IMR-90 (cell line): ENCODE results near the gene ZNF426. TPM values are rescaled to one million over a fixed set of nuclear protein-coding genes. Genes with fewer than 3 reads are reported as not detected.

Experiments used
- ATAC-seq: fragments of 200-7000 bp; cut with Tn5 transposase; 2 replicates; pipeline ENCODE4 v1.9.1; 2020; ENCODE audit warnings: low read depth, mild to moderate bottlenecking, moderate library complexity
- BruUV-seq: library from RNA; stranded (reverse); fragments of 400-500 nt; replicated peaks from 2 replicates; lab custom pipeline; 2021; lab: Mats Ljungman, UMichigan
- CTCF ChIA-PET: fragments of 300-600 bp; formaldehyde crosslinking; extraction: SDS; loops from one replicate; lab custom pipeline; 2021; ENCODE audit warnings: antibody characterized with exemption; lab: Yijun Ruan, JAX
- POLR2A ChIA-PET: fragments of 300-600 bp; sonication (Branson Sonifier 250); formaldehyde crosslinking; loops from one replicate; lab custom pipeline; 2022; ENCODE audit warnings: antibody characterized with exemption; ENCODE audit not compliant: unreplicated experiment; lab: Charles Lee
- DNase-seq: peaks from one replicate; pipeline ENCODE4 v3.0.0; 2013
- H2AFZ ChIP-seq: replicated peaks from 2 replicates; pipeline ENCODE3; 2013; ENCODE audit warnings: low read length, mild to moderate bottlenecking; ENCODE audit not compliant: poor library complexity
- H2AK5ac ChIP-seq: 2 replicates; pipeline ENCODE4 v1.6.1; 2013; ENCODE audit warnings: low read depth, low read length, inconsistent platforms
- H2AK9ac ChIP-seq: replicated peaks from 2 replicates; pipeline ENCODE3; 2013; ENCODE audit warnings: mild to moderate bottlenecking, low read depth, low read length, moderate library complexity; ENCODE audit not compliant: poor library complexity
- H2BK120ac ChIP-seq: 2 replicates; pipeline ENCODE4 v1.6.1; 2013; ENCODE audit warnings: low read depth, low read length, inconsistent platforms
- H2BK15ac ChIP-seq: 3 replicates; pipeline ENCODE4 v1.6.1; 2013; ENCODE audit warnings: low read depth, low read length, inconsistent platforms
- H2BK20ac ChIP-seq: 2 replicates; pipeline ENCODE4 v1.6.1; 2013; ENCODE audit warnings: low read depth, mild to moderate bottlenecking, inconsistent platforms, low read length, moderate library complexity
- H2BK5ac ChIP-seq: 2 replicates; pipeline ENCODE4 v1.6.1; 2013; ENCODE audit warnings: mild to moderate bottlenecking, low read depth, low read length, inconsistent platforms; ENCODE audit not compliant: poor library complexity, severe bottlenecking
- H3K14ac ChIP-seq: replicated peaks from 2 replicates; pipeline ENCODE4 v1.6.1; 2013; ENCODE audit warnings: low read depth, low read length, inconsistent platforms
- H3K18ac ChIP-seq: 2 replicates; pipeline ENCODE4 v1.6.1; 2013; ENCODE audit warnings: low read depth, low read length, control low read depth
- H3K23ac ChIP-seq: 2 replicates; pipeline ENCODE4 v1.6.1; 2013; ENCODE audit warnings: low read depth, low read length, inconsistent platforms
- H3K27ac ChIP-seq: 2 replicates; pipeline ENCODE4 v1.5.1; 2013; ENCODE audit warnings: mild to moderate bottlenecking, control low read depth, low read length; ENCODE audit not compliant: insufficient read depth
- H3K27me3 ChIP-seq: 2 replicates; pipeline ENCODE4 v1.6.1; 2013; ENCODE audit warnings: low read length; ENCODE audit not compliant: control insufficient read depth, insufficient read depth
- H3K36me3 ChIP-seq: 2 replicates; pipeline ENCODE4 v1.6.1; 2013; ENCODE audit warnings: low read length, mixed read lengths; ENCODE audit not compliant: control insufficient read depth, insufficient read depth
- H3K4ac ChIP-seq: 2 replicates; pipeline ENCODE4 v1.6.1; 2013; ENCODE audit warnings: low read depth, low read length, inconsistent platforms
- H3K4me1 ChIP-seq: 2 replicates; pipeline ENCODE4 v1.6.1; 2013; ENCODE audit warnings: low read length, mixed read lengths; ENCODE audit not compliant: control insufficient read depth, insufficient read depth
- H3K4me2 ChIP-seq: 2 replicates; pipeline ENCODE4 v1.6.1; 2013; ENCODE audit warnings: low read depth, mild to moderate bottlenecking, control low read depth, low read length, moderate library complexity
- H3K4me3 ChIP-seq: 2 replicates; pipeline ENCODE4 v1.5.1; 2013; ENCODE audit warnings: low read depth, mild to moderate bottlenecking, control low read depth, low read length, moderate library complexity; ENCODE audit not compliant: insufficient read depth
- H3K56ac ChIP-seq: 2 replicates; pipeline ENCODE4 v1.6.1; 2013; ENCODE audit warnings: low read length, inconsistent platforms; ENCODE audit not compliant: insufficient read depth; ENCODE audit errors: extremely low read depth
- H3K79me1 ChIP-seq, 2 experiments: 2 replicates each; pipeline ENCODE4 v1.6.1; 2013; ENCODE audit warnings: low read length in 2 of 2, inconsistent platforms in 1 of 2, low read depth in 1 of 2
- H3K9ac ChIP-seq: 2 replicates; pipeline ENCODE4 v1.6.1; 2013; ENCODE audit warnings: low read depth, low read length, control low read depth
- H3K9me1 ChIP-seq: 2 replicates; pipeline ENCODE4 v1.6.1; 2013; ENCODE audit warnings: low read length, inconsistent platforms; ENCODE audit not compliant: insufficient read depth
- H3K9me3 ChIP-seq: 2 replicates; pipeline ENCODE4 v1.6.1; 2013; ENCODE audit warnings: low read length; ENCODE audit not compliant: control insufficient read depth, insufficient read depth
- H4K20me1 ChIP-seq: 2 replicates; pipeline ENCODE4 v1.6.1; 2013; ENCODE audit warnings: low read length, inconsistent platforms; ENCODE audit not compliant: insufficient read depth
- H4K5ac ChIP-seq: 2 replicates; pipeline ENCODE4 v1.6.1; 2013; ENCODE audit warnings: mild to moderate bottlenecking, low read depth, low read length, control low read depth
- H4K8ac ChIP-seq, 2 experiments: 2 replicates each; pipeline ENCODE4 v1.6.1; 2013; ENCODE audit warnings: low read depth in 2 of 2, low read length in 2 of 2, control low read depth in 1 of 2, inconsistent platforms in 1 of 2
- H4K91ac ChIP-seq: 2 replicates; pipeline ENCODE4 v1.6.1; 2013; ENCODE audit warnings: low read depth, low read length, inconsistent platforms; ENCODE audit not compliant: insufficient read depth
- BHLHE40 ChIP-seq: fragments of 150-350 bp; IDR thresholded peaks from 2 replicates; pipeline ENCODE4 v1.6.1; 2016; ENCODE audit warnings: mild to moderate bottlenecking, low read depth, low read length
- CEBPB ChIP-seq: IDR thresholded peaks from 2 replicates; pipeline ENCODE4 v1.6.1; 2012; ENCODE audit warnings: low read depth, low read length, improper control_type of control experiment
- CHD1 ChIP-seq: IDR thresholded peaks from 2 replicates; pipeline ENCODE4 v1.6.1; 2012; ENCODE audit warnings: low read depth, low read length, improper control_type of control experiment
- CTCF ChIP-seq: conservative IDR thresholded peaks from 2 replicates; pipeline ENCODE4 v1.5.1; 2012; ENCODE audit warnings: mild to moderate bottlenecking, low read depth, low read length, improper control_type of control experiment
- ELK1 ChIP-seq: fragments of 150-350 bp; IDR thresholded peaks from 2 replicates; pipeline ENCODE4 v1.6.1; 2016; ENCODE audit warnings: low read depth, mild to moderate bottlenecking, low read length, moderate library complexity, borderline replicate concordance
- FOS ChIP-seq: fragments of 150-350 bp; IDR thresholded peaks from 2 replicates; pipeline ENCODE4 v1.6.1; 2016; ENCODE audit warnings: low read depth, low read length
- MAFK ChIP-seq: IDR thresholded peaks from 2 replicates; pipeline ENCODE4 v1.6.1; 2012; ENCODE audit warnings: low read depth, low read length, improper control_type of control experiment
- MAZ ChIP-seq: IDR thresholded peaks from 2 replicates; pipeline ENCODE4 v1.6.1; 2012; ENCODE audit warnings: low read depth, mild to moderate bottlenecking, low read length, improper control_type of control experiment, moderate library complexity, borderline replicate concordance
- MXI1 ChIP-seq: IDR thresholded peaks from 2 replicates; pipeline ENCODE4 v1.6.1; 2012; ENCODE audit warnings: low read depth, mild to moderate bottlenecking, low read length, moderate library complexity, borderline replicate concordance
- NFE2L2 ChIP-seq: fragments of 150-350 bp; IDR thresholded peaks from 2 replicates; pipeline ENCODE4 v1.6.1; 2016; ENCODE audit warnings: low read depth, mild to moderate bottlenecking, low read length
- POLR2A ChIP-seq: IDR thresholded peaks from 2 replicates; pipeline ENCODE4 v1.6.1; 2012; ENCODE audit warnings: mild to moderate bottlenecking, low read depth, low read length
- RAD21 ChIP-seq: IDR thresholded peaks from 2 replicates; pipeline ENCODE4 v1.6.1; 2012; ENCODE audit warnings: low read length, improper control_type of control experiment
- RCOR1 ChIP-seq: IDR thresholded peaks from 2 replicates; pipeline ENCODE4 v1.6.1; 2012; ENCODE audit warnings: mild to moderate bottlenecking, low read length, improper control_type of control experiment; ENCODE audit not compliant: insufficient replicate concordance
- RFX5 ChIP-seq: IDR thresholded peaks from 2 replicates; pipeline ENCODE4 v1.8.0; 2012; ENCODE audit warnings: low read depth, mild to moderate bottlenecking, low read length, moderate library complexity
- SMC3 ChIP-seq: fragments of 150-350 bp; IDR thresholded peaks from 2 replicates; pipeline ENCODE4 v1.6.1; 2016; ENCODE audit warnings: low read depth, mild to moderate bottlenecking, antibody characterized with exemption, low read length, moderate library complexity
- USF2 ChIP-seq: fragments of 150-350 bp; IDR thresholded peaks from 2 replicates; pipeline ENCODE4 v1.6.1; 2017; ENCODE audit warnings: mild to moderate bottlenecking, antibody characterized with exemption, low read length, low read depth
- WGBS, 2 experiments: methylation state at CpG; one replicate each; pipeline versions ENCODE4 v1.1.5 to v1.1.7; 2013; ENCODE audit warnings: missing lambda C conversion rate in 2 of 2; ENCODE audit not compliant: insufficient read length in 1 of 2; ENCODE audit errors: extremely low coverage in 2 of 2; 5-methylcytosine and 5-hydroxymethylcytosine counted together
- dilution Hi-C: fragments of 300-500 bp; cut with HindIII; formaldehyde crosslinking; loops from one replicate; pipeline ENCODE4 v1.14.3; 2018; ENCODE audit warnings: low sequenced_read_pairs; ENCODE audit not compliant: unreplicated experiment
- in situ Hi-C: fragments of 300-500 bp; cut with MboI; formaldehyde crosslinking; loops from 3 replicates; pipeline ENCODE4 v1.14.3; 2019; ENCODE audit warnings: low sequenced_read_pairs, inconsistent platforms, mixed read lengths
- intact Hi-C: fragments of 100-400 bp; cut with micrococcal nuclease; formaldehyde crosslinking; loops from 2 replicates; pipeline ENCODE4 v1.10.0; 2022
- polyA plus RNA-seq, 3 experiments: library from polyadenylated mRNA; depleted of rRNA; stranded (reverse); fragments of >200 nt; gene quantifications; 2 replicates each; pipeline ENCODE4 v1.2.3, GENCODE V29; 2012; ENCODE audit warnings: low replicate concordance in 1 of 3
- total RNA-seq: library from RNA; depleted of rRNA; stranded (reverse); fragments of >200 nt; gene quantifications from 2 replicates; pipeline ENCODE4 v1.2.3, GENCODE V29; 2012

The ZNF426 gene
- total and polyA plus RNA-seq, 2 of the 4 experiments (the other 2 are of a cell fraction) = 4.4 to 30.1 TPM

GRCh38 chr19:9500796-9501195, 37.6 kb downstream of the ZNF426 start:
- CTCF ChIA-PET = no interaction called here
- Histone ChIP-seq H3K9me3 (peaks cover 14% of the 10 kb centered on the region), H3K27me3 (no peaks in the 10 kb centered on the region), H4K8ac (no peak overlapping the region), H3K27ac (no peak overlapping the region), H3K4me1 (no peaks in the 10 kb centered on the region), H3K4ac (no peak overlapping the region), H3K4me3 (no peak overlapping the region), H2AK9ac (no peak overlapping the region), H3K36me3 (no peaks in the 10 kb centered on the region), H4K91ac (no peak overlapping the region), H3K79me1 (no peaks in the 10 kb centered on the region), H2BK5ac (no peak overlapping the region), H2AFZ (no peak overlapping the region), H3K4me2 (no peak overlapping the region), H4K20me1 (no peaks in the 10 kb centered on the region), H3K23ac (no peak overlapping the region), H3K9me1 (no peaks in the 10 kb centered on the region), H2BK15ac (no peak overlapping the region), H2BK120ac (no peak overlapping the region), H3K14ac (no peak overlapping the region), H3K9ac (no peak overlapping the region), H2AK5ac (no peak overlapping the region), H2BK20ac (no peak overlapping the region), H3K56ac (no peak overlapping the region), H4K5ac (no peak overlapping the region), H3K18ac (no peak overlapping the region)
- dilution Hi-C loops (no loop called here), intact Hi-C loops (no loop called here), in situ Hi-C loops (no loop called here)
- TF ChIP-seq SMC3 (no peak), USF2 (no peak), NFE2L2 (no peak), MAFK (no peak), RFX5 (no peak), RAD21 (no peak), FOS (no peak), POLR2A (no peak), BHLHE40 (no peak), CTCF (no peak), CEBPB (no peak), ELK1 (no peak), MAZ (no peak), MXI1 (no peak), RCOR1 (no peak), CHD1 (no peak)
- no TSS peak for BruUV-seq
- no CpG with 5 or more reads among the region's 1 CpG for WGBS, 2 experiments
- POLR2A ChIA-PET = no interaction called here
- no peak for DNase-seq
- no peak for ATAC-seq
